BLaER1 treated with 17β-estradiol and CSF1 and Interleukin-3, amounts not matched to agents 10 nM and 100 nM (cell line): ENCODE results near the gene WDR5.

Experiments used
- H3K27ac ChIP-seq, 11 experiments: shearing (Covaris generic); formaldehyde crosslinking; 2 replicates each; pipeline ENCODE4 v1.8.1; 2022
- H3K27me3 ChIP-seq, 11 experiments: shearing (Covaris generic); formaldehyde crosslinking; 2 replicates each; pipeline ENCODE4 v1.8.1; 2022
- H3K36me3 ChIP-seq, 11 experiments: shearing (Covaris generic); formaldehyde crosslinking; 2 replicates each; pipeline ENCODE4 v1.8.1; 2022
- H3K4me1 ChIP-seq, 10 experiments: shearing (Covaris generic); formaldehyde crosslinking; 2 replicates each; pipeline ENCODE4 v1.8.1; 2022
- H3K4me2 ChIP-seq, 11 experiments: shearing (Covaris generic); formaldehyde crosslinking; 2 replicates each; pipeline ENCODE4 v1.8.1; 2022
- H3K4me3 ChIP-seq, 10 experiments: shearing (Covaris generic); formaldehyde crosslinking; 2 replicates each; pipeline ENCODE4 v1.8.1; 2022
- H3K9ac ChIP-seq, 11 experiments: shearing (Covaris generic); formaldehyde crosslinking; 2 replicates each; pipeline ENCODE4 v1.8.1; 2022
- H3K9me3 ChIP-seq, 11 experiments: shearing (Covaris generic); formaldehyde crosslinking; replicated peaks in 1 of 11; 2 replicates each; pipeline ENCODE4 v1.8.1; 2022
- H4K20me1 ChIP-seq, 11 experiments: shearing (Covaris generic); formaldehyde crosslinking; 2 replicates each; pipeline ENCODE4 v1.8.1; 2022
- Cebpa-rat ChIP-seq, 11 experiments: shearing (Covaris generic); IDR thresholded peaks; 2 replicates each; pipeline ENCODE4 v1.8.1; 2022

WDR5 gene

DNA sequence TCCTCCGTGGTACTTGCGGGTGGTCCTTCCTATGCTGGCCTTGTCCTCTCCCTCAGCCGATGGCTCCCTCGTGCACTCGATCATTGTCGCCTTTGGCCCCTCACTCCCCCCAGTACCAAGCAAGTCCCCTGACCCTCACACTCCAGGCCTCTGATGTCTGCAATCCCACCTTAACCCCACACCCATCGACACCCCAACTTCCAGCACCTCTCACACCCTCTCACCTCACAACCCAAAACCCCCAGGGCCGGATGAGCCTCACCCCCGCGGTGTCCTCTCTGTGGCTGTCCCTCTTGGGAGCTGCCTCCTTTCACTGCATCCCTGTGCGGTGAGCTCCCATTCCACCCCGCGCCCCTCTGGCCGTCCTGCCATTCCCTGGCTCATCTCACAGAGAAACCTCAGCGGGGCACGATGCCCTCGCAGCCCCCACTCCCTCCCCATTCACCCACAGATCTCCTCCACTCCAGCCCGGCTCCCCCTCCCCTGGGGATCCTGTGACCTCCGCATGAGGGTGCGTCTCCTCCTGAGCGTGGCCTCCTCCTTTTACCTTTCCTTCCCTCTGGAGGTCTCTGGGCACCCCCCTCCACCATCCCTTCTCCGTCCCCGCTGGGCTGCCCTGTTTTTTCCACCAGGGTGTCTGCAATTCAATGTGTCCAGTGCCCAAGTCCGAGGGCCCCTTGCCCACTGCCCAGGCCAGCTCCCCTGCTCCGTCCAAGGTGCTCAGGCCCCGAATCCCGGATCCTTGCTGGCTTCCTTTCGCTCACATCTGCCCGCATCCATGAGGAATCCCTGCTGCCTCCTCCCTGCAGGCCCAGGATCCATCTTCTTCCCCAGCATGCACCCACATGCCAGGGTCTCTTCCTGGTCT is 44.3 kb downstream of the WDR5 start:
- Histone ChIP-seq H4K20me1 (no peaks in the 10 kb centered on the region), H3K9me3 (no peaks in the 10 kb centered on the region), H3K4me3 (no peak overlapping the region), H3K9ac (peak overlapping the region in 3 of 11 experiments; percentile 11 to 33 (median 23); a peak in 2 of 22 replicates), H3K27me3 (peaks cover 0 to 15% (median 4%) of the 10 kb centered on the region in 11 experiments; a peak in 10 of 22 replicates), H3K4me1 (peaks cover 39 to 57% (median 54%) of the 10 kb centered on the region in 10 experiments), H3K4me2 (peak overlapping the region in 10 of 11 experiments; percentile 28 to 89 (median 78); a peak in 18 of 22 replicates), H3K27ac (peak overlapping the region in 2 of 11 experiments; percentile 13 to 63; a peak in 1 of 22 replicates), H3K36me3 (no peaks in the 10 kb centered on the region)
- no peak for TF ChIP-seq Cebpa-rat (IDR thresholded peaks at IDR 0.05)

DNA sequence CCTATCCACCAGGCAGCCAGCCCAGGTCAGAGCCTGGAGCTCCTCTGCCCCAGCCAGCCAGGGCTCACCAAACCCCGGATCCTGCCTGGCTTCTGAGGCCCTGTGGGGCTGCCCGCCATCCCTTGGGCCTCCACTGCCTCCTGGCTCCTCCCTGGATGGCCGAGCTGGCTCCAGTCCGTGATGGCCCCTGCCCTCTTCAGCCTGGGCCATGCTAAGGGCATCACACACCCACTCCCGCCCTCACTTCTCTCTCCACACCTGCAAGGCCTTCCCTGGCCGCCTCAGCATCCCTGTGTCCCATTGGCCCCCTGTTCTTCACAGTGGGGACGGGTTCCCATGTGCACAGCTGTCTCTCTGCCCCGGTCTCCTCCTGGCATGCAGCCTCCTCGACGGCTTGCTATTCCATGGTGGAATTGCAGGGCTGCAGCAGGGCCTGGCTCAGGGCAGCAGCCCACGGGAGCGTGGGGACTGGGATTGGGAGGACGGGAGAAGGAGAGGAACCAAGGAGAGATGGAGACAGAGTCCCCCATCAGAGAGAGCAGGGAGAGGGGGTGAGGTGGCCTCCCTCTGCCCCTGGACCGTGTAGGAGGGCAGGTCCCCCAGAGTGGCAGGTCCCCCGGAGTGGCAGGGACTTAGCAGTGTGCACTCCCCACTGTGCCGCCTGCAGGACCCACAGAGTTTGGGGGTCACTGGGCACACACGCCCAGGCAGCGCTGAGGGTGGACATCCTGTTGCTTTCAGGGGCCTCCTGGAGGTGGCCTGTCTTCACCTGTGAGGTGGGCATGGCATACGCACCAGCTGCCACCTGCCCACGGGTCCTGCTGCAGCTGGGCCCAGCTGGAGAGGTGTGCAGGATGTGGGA is 45.1 kb downstream of the WDR5 start:
- peak overlapping the region in 4 of 11 experiments; percentile 1 to 63 (median 36); a peak in 4 of 22 replicates for H3K27ac ChIP-seq
- no peak for TF ChIP-seq Cebpa-rat (IDR thresholded peaks at IDR 0.05)
- H3K9ac ChIP-seq, result peak overlapping the region in 6 of 11 experiments; percentile 11 to 41 (median 28); a peak in 8 of 22 replicates
- no peak overlapping the region; a peak in 1 of 20 replicates for H3K4me3 ChIP-seq
- H3K36me3 ChIP-seq, result no peaks in the 10 kb centered on the region
- H3K4me1 ChIP-seq, result peaks cover 39 to 64% (median 62%) of the 10 kb centered on the region in 10 experiments
- H4K20me1 ChIP-seq, result no peaks in the 10 kb centered on the region
- peaks cover 0 to 15% (median 4%) of the 10 kb centered on the region in 11 experiments; a peak in 10 of 22 replicates for H3K27me3 ChIP-seq
- H3K9me3 ChIP-seq, result no peaks in the 10 kb centered on the region
- H3K4me2 ChIP-seq, result peak overlapping the region; percentile 28 to 89 (median 77)

DNA sequence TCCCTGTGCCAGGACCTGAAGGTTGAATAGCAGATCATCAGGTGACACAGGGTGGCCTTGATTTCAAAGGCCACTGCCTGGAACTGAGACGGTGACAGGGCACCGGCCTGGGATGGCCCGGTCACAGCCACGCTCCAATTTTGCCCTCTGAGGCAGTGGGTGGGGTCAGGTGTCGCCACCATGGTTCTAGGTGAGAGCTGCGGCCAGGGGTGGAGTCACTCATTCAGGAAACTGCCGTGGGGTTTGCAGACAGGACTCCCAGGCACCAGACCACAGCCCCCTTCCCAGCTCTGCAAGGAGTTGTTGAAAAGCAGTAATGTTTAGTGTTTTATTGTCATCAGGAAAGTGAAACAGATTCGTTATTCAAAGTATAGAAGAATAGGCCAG is 45.8 kb downstream of the WDR5 start:
- Histone ChIP-seq H3K27ac (peak overlapping the region in 6 of 11 experiments; percentile 13 to 63 (median 40); a peak in 7 of 22 replicates), H3K9ac (peak overlapping the region in 6 of 11 experiments; percentile 1 to 41 (median 26); a peak in 7 of 22 replicates), H3K4me1 (peaks cover 39 to 70% (median 68%) of the 10 kb centered on the region in 10 experiments), H3K36me3 (no peaks in the 10 kb centered on the region), H3K4me3 (no peak overlapping the region; a peak in 1 of 20 replicates), H4K20me1 (no peaks in the 10 kb centered on the region), H3K27me3 (peaks cover 0 to 15% (median 0%) of the 10 kb centered on the region in 11 experiments; a peak in 5 of 22 replicates), H3K9me3 (no peaks in the 10 kb centered on the region), H3K4me2 (peak overlapping the region; percentile 28 to 89 (median 77))
- no peak for TF ChIP-seq Cebpa-rat (IDR thresholded peaks at IDR 0.05)

DNA sequence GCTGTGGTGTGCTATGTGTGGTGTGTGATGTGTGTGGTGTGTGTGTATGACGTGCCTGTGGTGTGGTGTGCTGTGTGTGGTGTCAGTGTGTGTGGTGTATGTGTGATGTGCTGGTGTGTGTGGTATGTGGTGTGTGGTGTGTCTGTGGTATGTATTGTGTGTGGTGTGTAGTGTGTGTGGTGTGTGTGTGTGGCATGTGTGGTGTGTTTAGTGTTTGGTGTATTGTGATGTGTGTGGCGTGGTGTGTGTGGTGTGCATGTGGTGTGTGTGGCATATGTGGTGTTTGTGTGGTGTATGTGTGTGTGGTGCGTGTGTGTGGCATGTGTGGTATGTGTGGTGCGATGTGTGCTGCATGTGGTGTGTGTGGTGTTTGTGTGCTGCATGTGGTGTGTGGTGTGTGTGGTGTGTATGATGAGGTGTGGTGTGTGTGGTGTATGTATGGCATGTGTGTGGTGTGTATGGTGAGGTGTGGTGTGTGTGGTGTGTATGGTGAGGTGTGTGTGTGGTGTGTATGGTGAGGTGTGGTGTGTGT is 46.7 kb downstream of the WDR5 start:
- Histone ChIP-seq H3K4me1 (peaks cover 41 to 76% (median 68%) of the 10 kb centered on the region in 10 experiments), H3K36me3 (no peaks in the 10 kb centered on the region), H3K27me3 (peaks cover 0 to 13% (median 0%) of the 10 kb centered on the region in 11 experiments; a peak in 3 of 22 replicates), H3K9ac (no peak overlapping the region), H3K4me3 (no peak overlapping the region), H3K4me2 (peak overlapping the region in 6 of 11 experiments; percentile 56 to 89 (median 82); a peak in 6 of 22 replicates), H3K27ac (peak overlapping the region in 8 of 11 experiments; percentile 2 to 63 (median 40); a peak in 13 of 22 replicates), H4K20me1 (no peaks in the 10 kb centered on the region), H3K9me3 (no peaks in the 10 kb centered on the region)
- no peak for TF ChIP-seq Cebpa-rat (IDR thresholded peaks at IDR 0.05)

DNA sequence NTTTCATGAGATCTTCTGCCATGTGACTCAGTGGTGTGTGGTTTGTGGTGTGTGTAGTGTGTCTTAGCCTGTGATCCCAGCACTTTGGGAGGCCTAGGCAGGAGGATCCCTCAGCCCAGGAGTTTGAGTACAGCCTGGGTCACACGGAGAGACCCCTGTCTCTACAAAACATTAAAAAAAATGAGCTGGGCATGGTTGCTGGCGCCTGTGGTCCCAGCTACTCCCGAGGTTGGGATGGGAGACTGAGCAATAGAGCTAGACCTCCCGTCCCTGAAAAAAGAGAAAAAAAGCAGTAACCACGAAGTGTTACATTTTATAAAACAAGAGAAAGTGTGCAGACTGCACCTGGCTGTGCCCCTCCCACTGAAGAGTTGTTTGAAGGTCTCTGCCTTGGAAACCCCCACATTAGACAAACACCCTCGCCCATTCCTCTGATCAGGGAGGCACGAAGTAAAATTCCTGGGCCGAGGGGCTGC is 49.7 kb downstream of the WDR5 start:
- Histone ChIP-seq H4K20me1 (no peaks in the 10 kb centered on the region), H3K4me2 (peak overlapping the region; percentile 7 to 77 (median 55); a peak in 21 of 22 replicates), H3K4me3 (no peak overlapping the region), H3K9me3 (no peaks in the 10 kb centered on the region), H3K27me3 (no peaks in the 10 kb centered on the region), H3K4me1 (peaks cover 50 to 76% (median 66%) of the 10 kb centered on the region in 10 experiments), H3K27ac (peak overlapping the region in 10 of 11 experiments; percentile 5 to 60 (median 46); a peak in 14 of 22 replicates), H3K9ac (peak overlapping the region in 7 of 11 experiments; percentile 3 to 51 (median 15); a peak in 7 of 22 replicates), H3K36me3 (no peaks in the 10 kb centered on the region)
- no peak for TF ChIP-seq Cebpa-rat (IDR thresholded peaks at IDR 0.05)

DNA sequence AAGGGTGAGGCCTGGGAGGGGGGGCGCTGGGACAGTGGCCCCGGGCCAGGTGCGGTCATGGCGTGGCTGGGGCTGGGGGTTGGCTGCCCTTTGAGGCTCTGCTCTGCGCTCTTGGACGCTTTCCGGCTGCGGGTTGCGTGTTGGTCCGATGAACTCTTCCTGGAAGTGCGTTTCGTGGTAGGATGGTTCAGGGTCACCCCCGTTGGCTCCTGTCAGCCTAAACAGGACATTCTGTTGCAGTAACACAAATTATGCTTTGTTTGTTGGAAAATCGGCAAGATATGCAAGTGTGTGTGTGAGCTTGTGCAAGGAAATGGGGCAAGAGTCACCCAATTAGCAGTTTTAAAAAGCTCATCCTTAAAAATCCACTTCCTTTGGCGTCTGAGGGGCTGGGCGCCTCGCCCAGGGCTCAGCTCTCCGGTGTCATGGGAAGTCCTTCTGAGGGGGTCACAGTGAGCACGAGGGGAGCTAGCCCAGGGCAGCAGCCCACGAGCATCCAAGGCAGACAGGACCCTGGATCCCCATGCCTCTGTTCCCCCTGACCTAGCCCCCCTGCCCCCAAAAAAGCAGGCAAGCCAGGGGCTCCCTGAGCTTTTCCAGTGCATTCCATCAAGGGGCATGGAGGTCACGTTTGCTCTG is 50.7 kb downstream of the WDR5 start:
- Histone ChIP-seq H3K27me3 (no peaks in the 10 kb centered on the region), H3K4me1 (peaks cover 42 to 76% (median 65%) of the 10 kb centered on the region in 10 experiments), H3K9ac (peak overlapping the region in 4 of 11 experiments; percentile 20 to 48 (median 31); a peak in 6 of 22 replicates), H3K4me3 (no peak overlapping the region), H3K36me3 (no peaks in the 10 kb centered on the region), H3K9me3 (no peaks in the 10 kb centered on the region), H4K20me1 (no peaks in the 10 kb centered on the region), H3K4me2 (peak overlapping the region in 10 of 11 experiments; percentile 7 to 77 (median 57); a peak in 20 of 22 replicates), H3K27ac (peak overlapping the region in 9 of 11 experiments; percentile 22 to 60 (median 53); a peak in 13 of 22 replicates)
- TF ChIP-seq Cebpa-rat (IDR thresholded peaks at IDR 0.05), result no peak

DNA sequence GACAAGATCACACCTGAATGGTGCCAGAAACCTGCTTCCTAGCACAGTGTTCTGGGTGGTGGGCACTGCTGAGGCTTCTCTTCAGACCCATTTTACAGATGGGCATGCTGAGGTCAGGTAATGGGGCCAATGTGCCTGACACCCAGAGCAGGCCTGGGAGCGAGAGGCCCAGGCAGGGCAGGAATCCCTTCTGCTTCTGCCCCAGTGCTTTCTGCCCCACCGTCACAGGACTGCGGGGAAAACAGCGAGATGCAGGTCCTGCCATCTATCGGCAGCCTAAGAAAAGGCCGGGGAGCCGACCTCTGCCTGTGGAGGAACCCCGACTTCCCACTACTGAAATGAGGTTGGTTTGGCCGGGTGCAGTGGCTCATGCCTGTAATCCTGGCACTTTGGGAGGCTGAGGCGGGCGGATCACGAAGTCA is 51.2 kb downstream of the WDR5 start:
- no peaks in the 10 kb centered on the region for H4K20me1 ChIP-seq
- H3K9me3 ChIP-seq, result no peaks in the 10 kb centered on the region
- H3K4me2 ChIP-seq, result peak overlapping the region in 7 of 11 experiments; percentile 42 to 77 (median 61); a peak in 11 of 22 replicates
- peaks cover 38 to 76% (median 65%) of the 10 kb centered on the region in 10 experiments for H3K4me1 ChIP-seq
- TF ChIP-seq Cebpa-rat (IDR thresholded peaks at IDR 0.05), result no peak
- no peaks in the 10 kb centered on the region for H3K36me3 ChIP-seq
- H3K9ac ChIP-seq, result peak overlapping the region in 3 of 11 experiments; percentile 20 to 48 (median 20); a peak in 5 of 22 replicates
- peak overlapping the region in 7 of 11 experiments; percentile 23 to 60 (median 53); a peak in 9 of 22 replicates for H3K27ac ChIP-seq
- H3K27me3 ChIP-seq, result no peaks in the 10 kb centered on the region
- no peak overlapping the region for H3K4me3 ChIP-seq
